GM10266 (cell line): ENCODE measurements around the gene SHC1.

ENCODE experiments used
- DNase-seq: peaks from one replicate; pipeline ENCODE4 v3.0.0; 2012; ENCODE audit errors: extremely low spot score
- TF ChIP-seq, protein P1 (sequence below): IDR thresholded peaks from 2 replicates; pipeline ENCODE4 v1.5.1; 2012; ENCODE audit warnings: mild to moderate bottlenecking, low read depth; ENCODE audit not compliant: control insufficient read depth, insufficient read depth; ENCODE audit errors: missing control alignments

The SHC1 gene

GRCh38 chr1:155011004-155011416 lies 40.5 kb upstream of the SHC1 start:
- TF ChIP-seq, protein P1, sequence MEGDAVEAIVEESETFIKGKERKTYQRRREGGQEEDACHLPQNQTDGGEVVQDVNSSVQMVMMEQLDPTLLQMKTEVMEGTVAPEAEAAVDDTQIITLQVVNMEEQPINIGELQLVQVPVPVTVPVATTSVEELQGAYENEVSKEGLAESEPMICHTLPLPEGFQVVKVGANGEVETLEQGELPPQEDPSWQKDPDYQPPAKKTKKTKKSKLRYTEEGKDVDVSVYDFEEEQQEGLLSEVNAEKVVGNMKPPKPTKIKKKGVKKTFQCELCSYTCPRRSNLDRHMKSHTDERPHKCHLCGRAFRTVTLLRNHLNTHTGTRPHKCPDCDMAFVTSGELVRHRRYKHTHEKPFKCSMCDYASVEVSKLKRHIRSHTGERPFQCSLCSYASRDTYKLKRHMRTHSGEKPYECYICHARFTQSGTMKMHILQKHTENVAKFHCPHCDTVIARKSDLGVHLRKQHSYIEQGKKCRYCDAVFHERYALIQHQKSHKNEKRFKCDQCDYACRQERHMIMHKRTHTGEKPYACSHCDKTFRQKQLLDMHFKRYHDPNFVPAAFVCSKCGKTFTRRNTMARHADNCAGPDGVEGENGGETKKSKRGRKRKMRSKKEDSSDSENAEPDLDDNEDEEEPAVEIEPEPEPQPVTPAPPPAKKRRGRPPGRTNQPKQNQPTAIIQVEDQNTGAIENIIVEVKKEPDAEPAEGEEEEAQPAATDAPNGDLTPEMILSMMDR: no peak
- no peak for DNase-seq

- TF ChIP-seq, protein P1: no peak
- no peak for DNase-seq
Observed at GRCh38 chr1:155010211-155010918, 39.8 kb upstream of the SHC1 start.

DNA sequence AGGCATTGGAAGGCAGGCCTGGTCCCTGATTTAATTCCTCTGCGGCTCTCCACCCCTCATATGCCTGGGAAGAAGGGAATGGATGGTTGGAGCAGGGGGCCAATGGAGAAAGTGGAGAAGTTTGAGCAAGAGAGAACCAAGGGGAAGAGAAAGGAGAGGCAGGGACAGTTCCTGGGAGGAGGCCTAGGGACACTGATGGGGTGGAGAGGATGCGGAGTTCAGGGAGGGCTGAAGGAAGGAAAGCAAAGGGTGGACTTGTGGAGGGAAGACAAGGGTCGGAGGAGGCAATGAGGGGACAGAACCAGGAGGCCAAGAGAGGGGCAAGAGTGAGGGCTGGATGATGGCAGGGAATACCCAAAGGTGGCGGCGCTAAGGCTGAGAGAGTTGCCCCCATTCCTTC lies 39.2 kb upstream of the SHC1 start:
- DNase-seq: no peak
- TF ChIP-seq, protein P1: no peak

GRCh38 chr1:155009221-155009711 lies 38.7 kb upstream of the SHC1 start:
- no peak for DNase-seq
- TF ChIP-seq, protein P1: no peak

GRCh38 chr1:155008015-155008941 lies 37.7 kb upstream of the SHC1 start:
- DNase-seq: no peak
- TF ChIP-seq, protein P1: no peak

DNA sequence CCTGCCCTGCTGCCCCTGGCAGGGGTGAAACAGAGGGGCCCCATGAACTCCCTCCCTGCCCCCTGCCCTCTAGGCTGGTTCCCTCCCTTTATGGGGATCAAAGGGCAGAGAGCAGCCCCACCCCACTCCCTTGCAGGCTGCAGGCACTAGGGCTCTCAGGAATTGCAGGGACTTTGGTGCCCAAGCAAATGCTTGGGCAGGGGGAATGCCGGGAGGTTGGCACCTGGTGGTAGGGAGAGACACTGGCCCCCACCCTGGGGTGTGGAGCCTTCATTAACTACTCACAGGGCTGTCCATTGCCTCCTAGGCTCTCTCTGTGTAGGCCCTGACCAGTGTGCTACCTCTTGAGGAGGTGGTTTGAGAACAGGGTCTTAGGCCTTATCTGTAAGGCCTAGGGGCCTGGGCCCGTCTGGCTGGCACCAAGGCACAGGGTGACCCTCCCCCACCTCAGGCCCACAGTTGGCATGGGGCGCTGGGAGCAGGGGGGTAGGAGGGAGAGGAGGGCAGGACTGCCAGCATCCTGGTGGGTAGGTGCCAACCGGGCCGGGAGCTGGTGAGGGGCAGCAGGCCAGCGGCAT lies 36.8 kb upstream of the SHC1 start:
- TF ChIP-seq, protein P1: no peak

More for the DNA sequence above, 36.8 kb upstream of the SHC1 start:
- DNase-seq: no peak
